Lower leg skin (tissue), 3 donors: Measurements from ENCODE around the gene RUFY3.

Experiments used
- CTCF ChIP-seq, 3 donors: fragments of 450-650 bp; IDR thresholded peaks; one replicate each; pipeline ENCODE4 v1.5.1; 2016; ENCODE audit warnings: antibody characterized with exemption in 3 of 3, mild to moderate bottlenecking in 3 of 3, moderate library complexity in 2 of 3
- POLR2A ChIP-seq, 2 donors: fragments of 450-650 bp; IDR thresholded peaks; one replicate each; pipeline ENCODE4 v1.6.1; 2016 to 2017; ENCODE audit warnings: antibody characterized with exemption in 2 of 2, mild to moderate bottlenecking in 1 of 2, moderate library complexity in 1 of 2

GRCh38 chr4:70818921-70819320 lies 97.2 kb downstream of the RUFY3 start:
- TF ChIP-seq CTCF (IDR thresholded peaks at IDR 0.05), result no peak
- no peak for TF ChIP-seq POLR2A (IDR thresholded peaks at IDR 0.05)
